Left ventricle myocardium inferior (tissue), 1 donor: ENCODE results near the gene ASB18. TPM values are rescaled to one million over a fixed set of nuclear protein-coding genes. Genes with fewer than 3 reads are reported as not detected.

ENCODE experiments used
- DNase-seq: peaks from one replicate; pipeline ENCODE4 v3.0.0-alpha.2; 2020
- H3K27ac ChIP-seq: fragments of 200-600 bp; replicated peaks from 2 replicates; pipeline ENCODE4 v1.8.0; 2021
- H3K27me3 ChIP-seq: fragments of 200-600 bp; 2 replicates; pipeline ENCODE4 v1.8.0; 2021; ENCODE audit warnings: low read depth
- H3K36me3 ChIP-seq: fragments of 200-600 bp; 2 replicates; pipeline ENCODE4 v1.8.0; 2021
- H3K4me1 ChIP-seq: fragments of 200-600 bp; 2 replicates; pipeline ENCODE4 v1.8.0; 2021
- H3K4me3 ChIP-seq: fragments of 200-600 bp; 2 replicates; pipeline ENCODE4 v1.8.0; 2021; ENCODE audit warnings: mild to moderate bottlenecking, moderate library complexity
- H3K9me3 ChIP-seq: fragments of 200-600 bp; replicated peaks from 2 replicates; pipeline ENCODE4 v1.8.0; 2021
- intact Hi-C: fragments of 100-400 bp; cut with micrococcal nuclease; formaldehyde crosslinking; loops from one replicate; pipeline ENCODE4 v1.11.0; 2022
- total RNA-seq: library from RNA; stranded (reverse); fragmentation: NEBNext Ultra II Directional; extraction: Animal tissue kit (Norgen Biotek cat#: 25700); gene quantifications from one replicate; pipeline ENCODE4 v1.2.1, GENCODE V29; 2021
- TF ChIP-seq, protein P1 (sequence below): fragments of 200-600 bp; IDR thresholded peaks from 2 replicates; pipeline ENCODE4 v1.8.0; 2021; ENCODE audit warnings: antibody characterized with exemption, mild to moderate bottlenecking, borderline replicate concordance
- donor health status: DM: no; HTN: yes; CAD: no; lungs with severe emphysema.

The ASB18 gene
- total RNA-seq, 1 donor from 2014 or later, result 11.3 TPM

DNA sequence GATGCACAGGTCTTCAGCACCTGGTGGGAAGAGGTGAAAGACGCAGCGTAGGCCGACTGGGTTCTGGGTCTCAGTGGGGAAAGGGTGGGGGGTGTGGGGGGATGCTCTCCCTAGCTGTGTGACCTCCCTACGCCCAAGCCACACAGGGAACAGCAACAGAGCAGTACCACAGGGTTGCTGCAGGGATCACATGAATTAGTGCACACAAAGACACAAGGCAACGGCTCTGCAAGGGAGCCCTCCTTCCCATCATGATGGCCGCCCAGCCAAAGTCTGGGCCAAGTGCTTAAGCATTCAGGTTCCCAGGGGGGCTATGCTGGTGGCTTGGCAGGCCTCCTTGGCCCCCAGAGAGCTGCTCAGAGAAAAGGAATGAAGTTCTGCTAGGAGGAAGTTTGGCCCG is 67.8 kb downstream of the ASB18 start:
- Histone ChIP-seq H3K27me3 (no peaks in the 10 kb centered on the region), H3K9me3 (no peaks in the 10 kb centered on the region), H3K27ac (no peak overlapping the region), H3K36me3 (no peaks in the 10 kb centered on the region), H3K4me1 (no peaks in the 10 kb centered on the region), H3K4me3 (no peak overlapping the region)
- TF ChIP-seq, protein P1, sequence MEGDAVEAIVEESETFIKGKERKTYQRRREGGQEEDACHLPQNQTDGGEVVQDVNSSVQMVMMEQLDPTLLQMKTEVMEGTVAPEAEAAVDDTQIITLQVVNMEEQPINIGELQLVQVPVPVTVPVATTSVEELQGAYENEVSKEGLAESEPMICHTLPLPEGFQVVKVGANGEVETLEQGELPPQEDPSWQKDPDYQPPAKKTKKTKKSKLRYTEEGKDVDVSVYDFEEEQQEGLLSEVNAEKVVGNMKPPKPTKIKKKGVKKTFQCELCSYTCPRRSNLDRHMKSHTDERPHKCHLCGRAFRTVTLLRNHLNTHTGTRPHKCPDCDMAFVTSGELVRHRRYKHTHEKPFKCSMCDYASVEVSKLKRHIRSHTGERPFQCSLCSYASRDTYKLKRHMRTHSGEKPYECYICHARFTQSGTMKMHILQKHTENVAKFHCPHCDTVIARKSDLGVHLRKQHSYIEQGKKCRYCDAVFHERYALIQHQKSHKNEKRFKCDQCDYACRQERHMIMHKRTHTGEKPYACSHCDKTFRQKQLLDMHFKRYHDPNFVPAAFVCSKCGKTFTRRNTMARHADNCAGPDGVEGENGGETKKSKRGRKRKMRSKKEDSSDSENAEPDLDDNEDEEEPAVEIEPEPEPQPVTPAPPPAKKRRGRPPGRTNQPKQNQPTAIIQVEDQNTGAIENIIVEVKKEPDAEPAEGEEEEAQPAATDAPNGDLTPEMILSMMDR, result no peak
- intact Hi-C loops, result no loop called here
- DNase-seq, result no peak

DNA sequence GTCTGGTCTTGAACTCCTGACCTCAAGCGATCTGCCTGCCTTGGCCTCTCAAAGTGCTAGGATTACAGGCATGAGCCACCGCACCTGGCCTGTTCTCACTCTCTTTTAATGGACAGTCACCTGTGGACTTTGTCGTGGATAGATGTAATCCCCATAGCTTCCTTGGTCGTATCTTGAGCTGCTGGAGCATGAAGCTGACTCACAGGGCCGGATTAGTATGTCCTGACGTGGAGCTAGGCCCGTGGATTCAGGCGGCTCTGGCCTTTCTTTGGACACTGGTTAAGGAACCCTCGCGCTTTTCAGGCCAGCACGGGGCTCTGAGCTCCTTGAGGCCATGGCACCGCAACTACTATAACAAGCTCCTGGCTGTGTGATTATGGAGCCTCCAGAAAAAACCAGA is 68.5 kb downstream of the ASB18 start:
- Histone ChIP-seq H3K36me3 (no peaks in the 10 kb centered on the region), H3K4me3 (no peak overlapping the region), H3K27ac (no peak overlapping the region), H3K4me1 (no peaks in the 10 kb centered on the region), H3K9me3 (no peaks in the 10 kb centered on the region), H3K27me3 (no peaks in the 10 kb centered on the region)
- intact Hi-C loops, result no loop called here
- TF ChIP-seq, protein P1, result no peak
- no peak for DNase-seq

DNA sequence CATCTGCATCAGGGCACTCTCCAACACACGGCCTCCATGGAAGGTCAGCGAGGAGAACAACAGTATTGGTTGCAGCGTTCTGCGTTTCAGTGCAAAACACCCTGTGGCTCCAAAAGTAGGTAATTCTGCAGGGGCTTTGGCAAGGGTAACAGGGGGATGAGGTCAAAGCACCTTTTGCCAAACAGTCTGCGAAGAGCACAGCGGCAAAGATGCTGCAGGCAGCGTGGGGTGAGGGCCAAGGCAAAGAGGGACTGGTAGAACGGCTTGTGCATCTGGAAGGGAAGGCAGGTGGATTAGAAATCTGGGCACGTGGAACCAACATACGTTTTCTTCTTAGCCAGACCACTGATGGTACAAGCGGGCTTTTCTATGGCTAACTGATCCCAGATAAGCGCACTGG is 69.4 kb downstream of the ASB18 start:
- H3K4me1 ChIP-seq, result no peaks in the 10 kb centered on the region
- TF ChIP-seq, protein P1, result no peak
- H3K27ac ChIP-seq, result no peak overlapping the region
- DNase-seq, result no peak
- no peaks in the 10 kb centered on the region for H3K9me3 ChIP-seq
- H3K36me3 ChIP-seq, result no peaks in the 10 kb centered on the region
- no peaks in the 10 kb centered on the region for H3K27me3 ChIP-seq
- intact Hi-C loops, result no loop called here
- no peak overlapping the region for H3K4me3 ChIP-seq

DNA sequence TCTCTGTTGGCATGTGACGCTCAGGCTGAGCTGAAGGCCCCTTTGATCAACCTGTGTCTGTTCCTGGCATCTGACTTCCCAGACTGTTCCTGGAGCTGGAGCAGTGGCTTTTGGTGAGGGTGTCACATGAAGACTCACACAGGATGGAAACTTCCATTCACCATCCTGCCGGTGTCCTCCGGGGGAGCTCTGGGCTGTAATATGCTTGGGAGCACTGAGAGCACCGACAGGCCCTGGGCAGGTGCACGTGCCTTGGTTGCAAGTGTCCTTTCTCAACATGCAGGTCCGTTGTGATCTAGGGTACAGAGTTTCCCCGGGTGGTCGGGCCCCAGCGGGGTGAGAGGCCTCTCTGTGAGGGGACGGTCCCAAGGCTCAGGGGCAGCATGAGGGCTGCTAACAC is 71.2 kb downstream of the ASB18 start:
- no peak for DNase-seq
- Histone ChIP-seq H3K4me1 (no peaks in the 10 kb centered on the region), H3K36me3 (no peaks in the 10 kb centered on the region), H3K27me3 (no peaks in the 10 kb centered on the region), H3K9me3 (no peaks in the 10 kb centered on the region), H3K4me3 (no peak overlapping the region), H3K27ac (no peak overlapping the region)
- TF ChIP-seq, protein P1, result no peak
- intact Hi-C loops, result no loop called here

DNA sequence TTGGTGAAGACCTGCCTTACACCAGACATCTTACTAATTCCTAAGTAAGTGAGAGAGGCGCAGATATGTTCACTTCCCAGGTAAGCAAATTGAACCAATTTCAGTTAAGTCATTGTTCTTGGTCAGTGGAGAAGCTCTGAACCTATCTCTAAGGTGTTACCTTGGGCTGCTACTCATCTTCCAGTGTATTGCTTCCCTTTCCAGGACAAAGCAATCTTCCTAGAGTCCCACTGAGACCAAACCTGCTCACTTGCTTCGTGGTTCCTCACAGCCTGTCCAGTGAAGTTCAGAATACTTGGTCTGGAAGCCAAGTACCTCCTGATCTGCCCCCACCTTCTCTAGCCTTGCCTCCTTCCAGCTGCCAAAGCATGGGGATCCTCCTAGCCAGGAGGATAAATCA is 73.5 kb downstream of the ASB18 start:
- Histone ChIP-seq H3K9me3 (no peaks in the 10 kb centered on the region), H3K4me1 (no peaks in the 10 kb centered on the region), H3K27ac (no peak overlapping the region), H3K4me3 (no peak overlapping the region), H3K36me3 (no peaks in the 10 kb centered on the region), H3K27me3 (no peaks in the 10 kb centered on the region)
- TF ChIP-seq, protein P1, result no peak
- DNase-seq, result no peak
- intact Hi-C loops, result no loop called here

DNA sequence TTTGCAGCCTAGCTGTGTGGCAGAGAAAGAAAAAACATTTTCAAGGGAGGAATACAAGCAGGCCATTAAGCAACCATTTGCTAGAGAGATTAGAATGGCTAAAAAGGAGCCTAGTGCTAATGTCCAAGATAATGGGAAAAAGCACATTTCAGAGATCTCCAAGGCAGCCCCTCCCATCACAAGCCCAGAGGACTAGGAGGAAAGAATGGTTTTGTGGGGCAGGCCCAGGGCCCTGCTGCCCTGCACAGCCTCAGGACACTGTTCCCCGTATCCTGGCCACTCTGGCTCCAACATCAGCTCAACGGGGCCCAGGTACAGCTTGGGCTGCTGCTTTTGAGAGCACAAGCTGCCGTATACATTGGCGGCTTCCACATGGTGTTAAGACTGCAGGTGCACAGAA is 79.5 kb downstream of the ASB18 start:
- Histone ChIP-seq H3K4me1 (peaks cover 5% of the 10 kb centered on the region), H3K9me3 (no peaks in the 10 kb centered on the region), H3K27ac (no peak overlapping the region), H3K4me3 (no peak overlapping the region), H3K27me3 (peaks cover 44% of the 10 kb centered on the region), H3K36me3 (no peaks in the 10 kb centered on the region)
- TF ChIP-seq, protein P1, result no peak
- intact Hi-C loops, result loop anchor here (5.0 kb wide), 1 partner anchor 417 kb away; no protein-coding TSS in a partner anchor
- no peak for DNase-seq
